SU-DHL-6 (cell line): Measurements from ENCODE around the gene NCAPH2.

ENCODE experiments used
- H2AFZ ChIP-seq: fragments of 200-600 bp; sonication (generic); 2 replicates; pipeline ENCODE4 v1.6.1; 2014; ENCODE audit warnings: low read depth, mild to moderate bottlenecking, moderate library complexity, mixed read lengths, antibody characterized with exemption, low read length; ENCODE audit not compliant: severe bottlenecking
- H3F3A ChIP-seq: fragments of 200-600 bp; shearing (Covaris generic); 2 replicates; pipeline ENCODE4 v1.6.0; 2016; ENCODE audit warnings: antibody characterized with exemption, mild to moderate bottlenecking; ENCODE audit not compliant: insufficient read depth
- H3K27ac ChIP-seq: fragments of 200-600 bp; sonication (generic); 2 replicates; pipeline ENCODE4 v1.5.1; 2016; ENCODE audit warnings: low read depth, mild to moderate bottlenecking, low read length, moderate library complexity, mixed read lengths
- H3K27me3 ChIP-seq: fragments of 200-600 bp; sonication (generic), shearing (Covaris generic); 2 replicates; pipeline ENCODE4 v1.6.0; 2014; ENCODE audit warnings: mild to moderate bottlenecking, low read length
- H3K36me3 ChIP-seq: fragments of 200-600 bp; sonication (generic); 2 replicates; pipeline ENCODE4 v1.6.1; 2014; ENCODE audit warnings: mild to moderate bottlenecking, low read length, mixed read lengths
- H3K4me2 ChIP-seq: fragments of 300-600, 200-600 bp; shearing (Covaris generic), sonication (generic); 2 replicates; pipeline ENCODE4 v1.6.0; 2014; ENCODE audit warnings: low read length, low read depth, mild to moderate bottlenecking; ENCODE audit not compliant: poor library complexity, severe bottlenecking
- H3K4me3 ChIP-seq: fragments of 200-600 bp; sonication (generic); 2 replicates; pipeline ENCODE4 v1.5.1; 2014; ENCODE audit warnings: antibody characterized with exemption, low read length, mild to moderate bottlenecking, mixed read lengths; ENCODE audit not compliant: insufficient read depth, poor library complexity, severe bottlenecking
- H3K79me2 ChIP-seq: fragments of 200-600 bp; sonication (generic); 2 replicates; pipeline ENCODE4 v1.6.1; 2014; ENCODE audit warnings: mild to moderate bottlenecking, low read length, moderate library complexity; ENCODE audit not compliant: insufficient read depth
- H3K9ac ChIP-seq: fragments of 200-600 bp; sonication (generic); 2 replicates; pipeline ENCODE4 v1.7.0; 2014; ENCODE audit warnings: mild to moderate bottlenecking, low read length
- H3K9me2 ChIP-seq: fragments of 200-600 bp; sonication (generic); replicated peaks from 2 replicates; pipeline ENCODE4 v1.6.1; 2014; ENCODE audit warnings: low read length; ENCODE audit not compliant: insufficient read depth
- H3K9me3 ChIP-seq: fragments of 200-600 bp; sonication (generic); 2 replicates; pipeline ENCODE4 v1.6.1; 2014; ENCODE audit warnings: low read length, mixed read lengths; ENCODE audit not compliant: insufficient read depth
- H4K20me1 ChIP-seq: fragments of 200-600 bp; sonication (generic); 2 replicates; pipeline ENCODE4 v1.6.1; 2014; ENCODE audit warnings: low read depth, mild to moderate bottlenecking, antibody characterized with exemption, low read length, moderate library complexity, mixed read lengths
- CTCF ChIP-seq: fragments of 200-600 bp; sonication (generic); IDR thresholded peaks from one replicate; pipeline ENCODE4 v1.5.1; 2017; ENCODE audit warnings: antibody characterized with exemption, mild to moderate bottlenecking, low read length, moderate library complexity; ENCODE audit not compliant: insufficient read depth, poor library complexity, severe bottlenecking
- EZH2phosphoT487 ChIP-seq: fragments of 200-600 bp; sonication (generic), shearing (Covaris generic); conservative IDR thresholded peaks from 2 replicates; pipeline ENCODE4 v1.6.1; 2018; ENCODE audit warnings: mild to moderate bottlenecking, antibody characterized with exemption, low read length, moderate library complexity, mixed read lengths

NCAPH2 gene

GRCh38 chr22:50548040-50548920 lies 40.3 kb downstream of the NCAPH2 start:
- no peaks in the 10 kb centered on the region for H3K36me3 ChIP-seq
- no peaks in the 10 kb centered on the region for H3K79me2 ChIP-seq
- H3F3A ChIP-seq: no peaks in the 10 kb centered on the region; the same call in 1 of the 2 replicates
- no peaks in the 10 kb centered on the region for H4K20me1 ChIP-seq
- H3K9me3 ChIP-seq: no peaks in the 10 kb centered on the region
- no peak overlapping the region for H3K27ac ChIP-seq
- TF ChIP-seq CTCF (no peak), EZH2phosphoT487 (no peak)
- H3K9me2 ChIP-seq: no peaks in the 10 kb centered on the region
- H3K27me3 ChIP-seq: no peaks in the 10 kb centered on the region
- H3K9ac ChIP-seq: peak overlapping the region; percentile 26; the same call in 1 of the 2 replicates
- H2AFZ ChIP-seq: no peak overlapping the region
- peak overlapping the region; percentile 28 for H3K4me2 ChIP-seq
- no peak overlapping the region for H3K4me3 ChIP-seq

GRCh38 chr22:50548921-50549790 lies 41.1 kb downstream of the NCAPH2 start:
- no peaks in the 10 kb centered on the region for H3K27me3 ChIP-seq
- H3K36me3 ChIP-seq: no peaks in the 10 kb centered on the region
- H3K4me3 ChIP-seq: no peak overlapping the region
- H3K79me2 ChIP-seq: no peaks in the 10 kb centered on the region
- no peak overlapping the region for H3K27ac ChIP-seq
- no peaks in the 10 kb centered on the region for H4K20me1 ChIP-seq
- no peaks in the 10 kb centered on the region for H3K9me2 ChIP-seq
- TF ChIP-seq CTCF (no peak), EZH2phosphoT487 (no peak)
- H2AFZ ChIP-seq: no peak overlapping the region
- H3K4me2 ChIP-seq: peak overlapping the region; percentile 28
- no peaks in the 10 kb centered on the region for H3K9me3 ChIP-seq
- H3F3A ChIP-seq: no peaks in the 10 kb centered on the region; the same call in 1 of the 2 replicates
- peak overlapping the region; percentile 26; the same call in 1 of the 2 replicates for H3K9ac ChIP-seq

- no peaks in the 10 kb centered on the region for H3K36me3 ChIP-seq
- H3K27ac ChIP-seq: no peak overlapping the region
- H3K9me3 ChIP-seq: no peaks in the 10 kb centered on the region
- no peaks in the 10 kb centered on the region for H3K79me2 ChIP-seq
- H2AFZ ChIP-seq: no peak overlapping the region
- no peak overlapping the region for H3K4me3 ChIP-seq
- H3K4me2 ChIP-seq: no peak overlapping the region
- no peaks in the 10 kb centered on the region; the same call in 1 of the 2 replicates for H3F3A ChIP-seq
- H3K9me2 ChIP-seq: no peaks in the 10 kb centered on the region
- H3K27me3 ChIP-seq: no peaks in the 10 kb centered on the region
- no peaks in the 10 kb centered on the region for H4K20me1 ChIP-seq
- no peak overlapping the region for H3K9ac ChIP-seq
- TF ChIP-seq EZH2phosphoT487 (no peak), CTCF (no peak)
These were observed 42.4 kb downstream of the NCAPH2 start for GRCh38 chr22:50550395-50550794.
